GM18520 (cell line): Measurements from ENCODE around the gene CFAP46.
"Not testable (repeated sequence)": the region's sequence is repeated elsewhere in the genome, so short reads cannot be mapped to it uniquely, and the experiment has no call there.

Experiments used
- ATAC-seq: cut with Tn5 transposase; IDR thresholded peaks from one replicate; pipeline ENCODE4 v1.9.1; 2021; ENCODE audit not compliant: unreplicated experiment

Gene CFAP46

DNA sequence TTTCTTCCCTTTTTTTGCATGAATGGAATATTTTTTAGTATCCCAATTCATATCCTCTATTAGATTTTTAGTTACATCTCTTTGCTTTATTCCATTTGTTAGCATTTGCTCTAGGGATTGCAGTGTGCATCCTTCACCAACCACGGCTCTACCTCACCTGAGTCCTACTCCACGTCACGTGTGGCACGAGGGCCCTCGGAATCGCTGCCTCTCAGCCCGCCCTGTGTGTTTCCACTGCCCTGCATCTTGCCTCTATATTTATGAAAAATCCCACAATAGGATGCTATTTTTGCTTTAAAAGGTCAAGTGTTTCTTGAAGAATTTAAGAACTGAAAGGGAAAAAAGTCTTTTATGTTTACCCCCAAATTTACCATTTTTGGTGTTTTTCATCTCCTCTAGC, 41.0 kb downstream of the CFAP46 start:
- no peak for ATAC-seq

GRCh38 chr10:132900211-132900756, 42.1 kb downstream of the CFAP46 start:
- ATAC-seq: no peak

DNA sequence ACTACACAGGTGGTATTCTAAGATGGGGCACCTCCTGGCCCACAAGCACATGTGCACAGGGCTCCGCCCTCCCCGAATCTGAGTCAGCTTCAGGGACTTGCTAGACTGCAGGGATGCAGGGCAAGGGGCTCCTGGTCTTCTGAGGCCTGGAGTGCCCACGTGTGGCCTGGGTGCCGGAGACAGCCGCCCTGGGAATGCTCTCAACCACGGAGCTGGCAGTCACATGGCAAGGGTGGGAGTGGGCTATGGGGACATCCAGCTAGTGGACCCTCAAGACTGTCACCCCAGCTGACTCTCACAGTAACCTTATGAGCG, 42.7 kb downstream of the CFAP46 start:
- ATAC-seq: no peak

DNA sequence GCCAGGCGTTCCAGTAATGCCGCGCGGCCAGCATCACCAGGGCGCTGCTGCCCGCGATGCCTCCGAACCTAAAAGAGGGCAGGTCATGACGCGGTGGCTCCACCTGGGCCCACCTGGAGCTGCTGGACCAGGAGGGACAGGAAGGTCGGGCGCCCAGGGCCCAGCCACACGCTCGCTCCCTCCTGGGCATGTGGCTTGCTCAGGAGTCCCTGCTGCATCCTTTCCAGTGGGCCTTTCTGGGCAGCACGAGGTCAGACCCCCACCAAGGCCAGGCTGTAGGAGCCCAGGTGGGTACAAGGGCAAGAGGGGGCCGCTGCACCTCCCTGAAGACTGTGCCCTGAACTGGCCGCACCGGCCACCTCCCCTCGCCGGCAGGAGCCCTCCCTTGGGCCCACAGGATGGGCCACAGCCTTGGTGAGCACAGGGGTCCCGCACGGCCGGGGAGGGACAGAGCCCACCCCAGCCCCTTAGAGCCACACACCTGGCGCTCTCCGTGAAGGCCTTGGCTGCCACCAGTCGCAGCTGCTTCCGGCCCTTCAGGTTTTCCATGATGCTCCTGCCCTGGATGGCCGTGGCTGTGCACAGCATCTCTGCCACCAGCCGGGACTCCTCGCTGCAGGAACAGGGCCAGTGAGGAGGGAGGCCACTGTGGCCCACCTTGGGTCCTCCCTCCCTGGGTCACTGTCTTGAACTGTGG, 43.2 kb downstream of the CFAP46 start:
- no peak for ATAC-seq

GRCh38 chr10:132898391-132899053, 43.8 kb downstream of the CFAP46 start:
- ATAC-seq: no peak

DNA sequence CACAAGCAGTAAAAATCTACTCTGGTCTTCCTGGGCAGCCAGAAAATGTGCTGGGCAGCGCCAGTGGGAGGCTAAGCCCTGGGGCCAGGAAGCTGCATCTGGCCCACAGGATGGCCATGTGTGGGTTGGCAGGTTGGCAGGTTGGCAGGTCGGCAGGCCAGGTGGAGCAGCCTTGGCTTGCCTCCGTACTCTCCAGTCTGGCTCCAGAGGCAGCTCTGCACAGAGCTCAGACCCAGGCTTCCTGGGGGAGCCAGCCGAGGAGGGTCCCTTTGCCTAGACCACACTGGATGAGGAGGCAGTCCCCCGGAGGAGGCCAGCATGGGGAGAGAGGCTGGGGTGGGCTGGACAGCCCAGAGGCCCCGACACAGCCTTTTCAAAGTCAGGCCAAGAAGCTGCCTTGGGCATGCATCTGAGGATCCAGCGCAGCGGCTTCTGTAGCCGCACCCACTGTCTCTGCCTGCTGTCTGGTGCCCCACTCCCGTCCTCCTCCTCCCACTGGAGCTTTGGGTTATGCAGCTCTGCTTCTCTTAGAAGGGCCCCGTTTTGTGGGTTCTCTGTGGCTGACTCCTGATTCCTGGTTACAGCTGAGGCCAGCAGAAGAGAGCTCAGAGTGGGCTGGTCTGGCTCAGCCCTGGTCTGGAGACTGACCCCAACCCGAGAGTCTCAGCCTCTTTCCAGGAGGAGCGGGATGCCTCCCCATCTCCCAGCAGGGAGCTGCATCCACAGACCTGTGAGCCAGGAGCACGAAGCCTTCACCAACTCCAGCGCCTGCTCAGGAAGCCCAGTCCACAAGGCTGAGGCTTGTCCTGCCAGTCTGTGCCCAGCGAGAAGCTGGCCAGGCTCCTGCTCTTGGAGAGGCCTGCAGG, 44.6 kb downstream of the CFAP46 start:
- no peak for ATAC-seq

GRCh38 chr10:132893786-132894185, 48.6 kb downstream of the CFAP46 start:
- not testable (repeated sequence) for ATAC-seq

- ATAC-seq: no peak
These were observed 49.3 kb downstream of the CFAP46 start for GRCh38 chr10:132893090-132893489.

DNA sequence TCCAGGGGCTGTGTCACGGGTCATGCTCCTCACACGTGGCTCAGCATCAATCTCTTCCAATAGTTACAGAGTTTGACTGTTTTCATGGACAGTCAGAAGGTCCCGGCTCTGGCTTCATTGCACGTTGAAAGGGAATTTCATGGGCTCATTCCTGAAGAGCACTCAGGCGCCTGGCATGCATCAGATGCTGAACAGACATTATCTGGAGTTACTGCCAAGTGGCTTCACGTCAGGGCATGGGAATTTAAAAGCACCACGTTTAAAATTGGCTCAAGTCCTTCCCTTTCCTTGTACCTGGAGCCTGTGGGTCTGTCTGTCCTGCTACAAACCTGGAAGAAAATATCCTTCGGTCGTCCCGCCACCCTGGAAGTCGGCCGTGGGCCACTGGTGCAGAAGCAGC, 50.4 kb downstream of the CFAP46 start:
- no peak for ATAC-seq

DNA sequence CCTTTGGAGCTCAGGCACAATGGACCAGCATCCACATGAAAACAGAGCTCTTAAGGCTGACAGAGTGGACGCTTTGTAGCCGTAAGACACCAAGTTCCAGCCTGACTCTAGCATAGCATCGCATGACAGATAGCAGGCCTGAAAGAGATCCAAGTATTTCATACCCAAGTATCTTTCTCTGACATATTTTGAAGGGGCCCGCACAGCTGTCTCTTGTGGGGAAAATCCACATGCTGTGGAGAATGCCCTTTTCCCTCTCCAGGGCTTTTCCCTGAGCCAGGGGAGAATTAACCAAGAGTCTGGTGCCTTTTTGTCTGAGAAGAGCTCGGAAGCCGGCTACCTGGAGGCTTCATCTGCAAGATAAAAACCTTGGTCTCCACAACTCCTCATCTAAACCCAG, 51.0 kb downstream of the CFAP46 start:
- no peak for ATAC-seq

DNA sequence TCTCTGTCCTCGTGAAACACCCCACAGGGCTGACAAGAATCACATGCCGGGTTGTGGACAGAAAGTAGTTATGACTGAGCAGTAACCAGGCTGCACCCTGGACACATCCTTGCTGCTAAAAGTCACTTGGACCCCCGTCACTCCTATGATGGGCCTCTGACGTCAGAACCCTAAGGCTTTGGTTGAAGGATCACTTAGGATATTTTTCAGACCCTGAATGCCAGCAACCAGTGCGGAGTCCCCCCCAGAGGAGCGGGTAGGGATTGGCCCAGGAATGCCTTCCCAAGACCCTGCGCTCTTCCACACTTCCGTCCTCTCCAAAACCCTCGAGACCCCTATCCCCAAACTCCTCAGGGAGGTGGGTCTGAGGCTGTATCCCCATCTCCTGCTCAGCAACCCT, 52.1 kb downstream of the CFAP46 start:
- ATAC-seq: no peak

- no peak for ATAC-seq
These were observed 52.8 kb downstream of the CFAP46 start for GRCh38 chr10:132889556-132889955.

GRCh38 chr10:132888898-132889490, 53.4 kb downstream of the CFAP46 start:
- ATAC-seq: no peak

DNA sequence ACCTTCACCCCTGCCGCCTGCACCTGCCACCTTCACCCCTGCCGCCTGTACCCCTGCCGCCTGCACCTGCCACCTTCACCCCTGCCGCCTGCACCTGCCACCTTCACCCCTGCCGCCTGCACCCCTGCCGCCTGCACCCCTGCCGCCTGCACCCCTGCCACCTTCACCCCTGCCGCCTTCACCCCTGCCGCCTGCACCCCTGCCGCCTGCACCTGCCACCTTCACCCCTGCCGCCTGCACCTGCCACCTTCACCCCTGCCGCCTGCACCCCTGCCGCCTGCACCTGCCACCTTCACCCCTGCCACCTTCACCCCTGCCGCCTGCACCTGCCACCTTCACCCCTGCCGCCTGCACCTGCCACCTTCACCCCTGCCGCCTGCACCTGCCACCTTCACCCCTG, 53.9 kb downstream of the CFAP46 start:
- not testable (repeated sequence) for ATAC-seq

GRCh38 chr10:132886211-132887099, 55.9 kb downstream of the CFAP46 start:
- no peak for ATAC-seq

DNA sequence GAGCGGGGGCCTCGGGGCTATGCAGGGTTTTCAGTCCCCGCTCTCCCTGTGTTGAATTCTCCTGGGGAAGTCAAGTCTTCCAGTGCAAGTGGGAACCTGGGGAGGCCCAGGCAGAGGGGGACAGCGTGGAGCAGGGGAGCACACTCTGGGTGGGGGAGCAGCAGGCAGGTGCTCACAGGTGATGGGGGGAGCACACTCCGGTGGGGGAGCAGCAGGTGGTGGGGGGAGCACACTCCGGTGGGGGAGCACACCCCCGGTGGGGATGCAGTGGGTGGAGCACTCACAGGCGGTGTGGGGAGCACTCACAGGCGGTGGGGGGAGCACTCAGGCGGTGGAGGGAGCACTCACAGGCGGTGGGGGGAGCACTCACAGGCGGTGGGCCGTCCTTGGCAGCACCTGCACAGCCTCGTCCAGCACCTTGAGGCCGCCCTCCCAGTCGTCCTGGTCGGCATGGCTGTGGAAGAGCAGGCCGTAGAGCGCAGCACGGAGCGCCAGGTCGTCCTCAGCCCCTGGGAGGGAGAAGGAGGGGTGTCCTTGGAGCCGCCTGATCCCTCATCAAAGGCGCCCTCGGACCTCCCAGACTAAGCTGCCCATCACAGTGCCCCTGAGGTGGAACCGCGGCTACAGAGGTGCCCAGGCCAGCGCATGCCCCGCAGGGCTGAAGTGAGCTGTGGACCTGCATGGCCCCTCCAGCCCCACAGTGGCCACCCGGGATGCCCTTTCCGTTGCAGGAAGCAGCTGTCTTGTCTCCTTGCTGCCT, 56.7 kb downstream of the CFAP46 start:
- ATAC-seq: no peak

GRCh38 chr10:132884691-132885271, 57.6 kb downstream of the CFAP46 start:
- ATAC-seq: no peak

DNA sequence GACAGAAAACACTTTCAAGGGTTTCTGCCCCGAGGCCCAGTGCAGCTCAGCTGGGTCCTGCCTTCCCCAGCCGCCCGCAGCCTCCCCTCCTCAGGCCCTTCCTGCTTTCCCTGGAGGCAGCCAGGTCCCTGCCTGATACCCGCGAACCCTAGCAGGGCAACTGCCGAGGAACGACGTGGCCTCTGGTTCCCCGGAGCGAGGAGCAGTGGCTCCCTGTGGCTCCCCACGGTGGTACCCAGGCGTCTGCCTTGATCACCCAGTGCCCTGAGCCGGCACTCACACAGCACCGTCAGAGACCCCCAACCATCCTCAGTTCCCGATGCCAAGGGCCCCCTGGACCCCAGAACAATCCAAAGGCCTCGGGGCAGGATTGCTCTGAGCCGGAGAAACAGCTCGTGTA, 58.3 kb downstream of the CFAP46 start:
- no peak for ATAC-seq

DNA sequence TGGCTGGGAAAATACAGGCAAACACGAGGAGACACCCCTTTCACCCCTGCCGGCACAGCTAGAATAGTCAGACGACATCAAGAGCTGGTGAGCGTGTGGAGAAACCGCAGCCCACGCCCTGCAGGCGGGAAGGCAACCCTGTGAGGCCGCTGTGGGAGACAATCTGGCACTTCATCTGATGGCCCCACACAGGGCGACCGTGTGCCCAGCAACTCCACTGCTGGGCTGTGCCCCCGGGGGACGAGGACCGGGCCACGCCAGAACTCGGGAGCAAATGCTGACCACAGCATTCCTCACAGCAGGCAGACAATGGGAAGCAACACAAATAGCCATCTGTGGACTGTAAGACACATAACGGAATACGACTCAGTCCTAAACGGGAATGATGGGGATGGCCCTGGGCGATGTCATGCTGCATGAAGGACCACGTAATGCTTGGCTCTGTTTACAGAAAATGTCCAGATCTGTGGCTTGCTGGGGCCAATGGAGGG, 58.9 kb downstream of the CFAP46 start:
- ATAC-seq: no peak
